ENCODE data around the gene ATP6V0E1. TPM values are rescaled to one million over a fixed set of nuclear protein-coding genes. Genes with fewer than 3 reads are reported as not detected.
A peak's percentile ranks its signal among the peaks of the same experiment; 100 is the strongest.

Gene ATP6V0E1
- total RNA-seq, 1 donor from 2014 or later, result 272 TPM

GRCh38 chr5:172971482-172971881 is 12.1 kb upstream of the ATP6V0E1 start:
- no peak for TF ChIP-seq CTCF (IDR thresholded peaks at IDR 0.05)
- Mint-ChIP-seq H3K27me3 (ENCODE audit: low read depth) (no peaks in the 10 kb centered on the region), H3K4me3 (ENCODE audit: unreplicated experiment) (no peak overlapping the region), H3K4me1 (ENCODE audit: low read depth) (peaks cover 4% of the 10 kb centered on the region), H3K9me3 (ENCODE audit: low read depth) (no peaks in the 10 kb centered on the region), H3K27ac (ENCODE audit: unreplicated experiment) (no peak overlapping the region), H3K36me3 (ENCODE audit: low read depth) (peaks cover 11% of the 10 kb centered on the region)
- DNase-seq (ENCODE audit: low spot score), result no peak

DNA sequence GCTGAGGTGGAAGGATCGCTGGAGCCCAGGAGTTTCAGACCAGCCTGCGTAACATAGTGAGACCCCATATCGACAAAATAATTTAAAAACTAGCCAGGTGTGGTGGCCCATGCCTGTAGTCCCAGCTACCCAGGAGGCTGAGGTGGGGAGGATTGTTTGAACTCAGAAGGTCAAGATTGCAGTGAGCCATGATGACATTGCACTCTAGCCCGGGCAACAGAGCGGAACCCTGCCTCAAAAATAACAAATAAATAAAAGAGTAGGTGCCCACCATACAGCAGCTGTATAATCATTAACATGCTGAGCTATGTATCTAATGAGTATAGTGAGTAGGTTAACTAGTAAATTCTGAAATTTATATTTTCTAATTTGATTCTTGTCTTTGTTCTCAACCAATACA is 11.0 kb upstream of the ATP6V0E1 start:
- Mint-ChIP-seq H3K27ac (ENCODE audit: unreplicated experiment) (no peak overlapping the region), H3K4me3 (ENCODE audit: unreplicated experiment) (no peak overlapping the region), H3K27me3 (ENCODE audit: low read depth) (no peaks in the 10 kb centered on the region), H3K4me1 (ENCODE audit: low read depth) (peaks cover 4% of the 10 kb centered on the region), H3K36me3 (ENCODE audit: low read depth) (peaks cover 11% of the 10 kb centered on the region), H3K9me3 (ENCODE audit: low read depth) (no peaks in the 10 kb centered on the region)
- TF ChIP-seq CTCF (IDR thresholded peaks at IDR 0.05), result no peak
- DNase-seq (ENCODE audit: low spot score), result no peak

GRCh38 chr5:172973127-172973916 is 10.2 kb upstream of the ATP6V0E1 start:
- Mint-ChIP-seq H3K27ac (ENCODE audit: unreplicated experiment) (peak overlapping the region; percentile 38), H3K4me3 (ENCODE audit: unreplicated experiment) (no peak overlapping the region), H3K9me3 (ENCODE audit: low read depth) (no peaks in the 10 kb centered on the region), H3K4me1 (ENCODE audit: low read depth) (peaks cover 4% of the 10 kb centered on the region), H3K27me3 (ENCODE audit: low read depth) (no peaks in the 10 kb centered on the region), H3K36me3 (ENCODE audit: low read depth) (peaks cover 9% of the 10 kb centered on the region)
- TF ChIP-seq CTCF (IDR thresholded peaks at IDR 0.05), result no peak
- DNase-seq (ENCODE audit: low spot score), result no peak

- no peak for DNase-seq (ENCODE audit: low spot score)
- Mint-ChIP-seq H3K9me3 (ENCODE audit: low read depth) (no peaks in the 10 kb centered on the region), H3K36me3 (ENCODE audit: low read depth) (peaks cover 5% of the 10 kb centered on the region), H3K4me1 (ENCODE audit: low read depth) (peaks cover 4% of the 10 kb centered on the region), H3K27ac (ENCODE audit: unreplicated experiment) (peak overlapping the region; percentile 38), H3K27me3 (ENCODE audit: low read depth) (no peaks in the 10 kb centered on the region), H3K4me3 (ENCODE audit: unreplicated experiment) (no peak overlapping the region)
- no peak for TF ChIP-seq CTCF (IDR thresholded peaks at IDR 0.05)
These were observed 9.6 kb upstream of the ATP6V0E1 start for GRCh38 chr5:172973931-172974330.

DNA sequence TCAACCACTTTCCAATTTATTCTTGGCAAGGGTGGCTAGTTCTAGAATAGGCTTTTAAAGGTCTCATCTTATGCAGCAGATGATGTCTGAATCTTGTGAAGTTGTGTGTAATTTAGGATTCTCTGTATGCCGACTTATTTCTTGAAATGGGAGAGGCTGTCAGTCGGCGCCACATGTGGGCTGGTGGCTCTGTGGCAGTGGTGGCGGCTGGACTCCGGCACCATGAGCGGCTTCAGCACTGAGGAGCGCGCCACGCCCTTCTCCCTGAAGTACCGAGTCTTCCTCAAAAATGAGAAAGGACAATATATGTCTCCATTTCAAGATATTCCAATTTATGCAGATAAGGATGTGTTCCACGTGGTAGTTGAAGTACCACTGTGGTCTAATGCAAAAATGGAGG is 8.3 kb upstream of the ATP6V0E1 start:
- H3K4me3 Mint-ChIP-seq (ENCODE audit: unreplicated experiment), result no peak overlapping the region
- H3K4me1 Mint-ChIP-seq (ENCODE audit: low read depth), result peaks cover 4% of the 10 kb centered on the region
- H3K9me3 Mint-ChIP-seq (ENCODE audit: low read depth), result no peaks in the 10 kb centered on the region
- DNase-seq (ENCODE audit: low spot score), result no peak
- H3K27me3 Mint-ChIP-seq (ENCODE audit: low read depth), result no peaks in the 10 kb centered on the region
- no peaks in the 10 kb centered on the region for H3K36me3 Mint-ChIP-seq (ENCODE audit: low read depth)
- no peak overlapping the region for H3K27ac Mint-ChIP-seq (ENCODE audit: unreplicated experiment)
- TF ChIP-seq CTCF (IDR thresholded peaks at IDR 0.05), result no peak
